HG03135 (cell line): ENCODE results near the gene TMOD2.
A peak's percentile ranks its signal among the peaks of the same experiment; 100 is the strongest.

Source experiments
- ATAC-seq: cut with Tn5 transposase; IDR thresholded peaks from one replicate; pipeline ENCODE4 v1.9.1; 2021; ENCODE audit warnings: mild to moderate bottlenecking, moderate library complexity; ENCODE audit not compliant: unreplicated experiment

TMOD2 gene

DNA sequence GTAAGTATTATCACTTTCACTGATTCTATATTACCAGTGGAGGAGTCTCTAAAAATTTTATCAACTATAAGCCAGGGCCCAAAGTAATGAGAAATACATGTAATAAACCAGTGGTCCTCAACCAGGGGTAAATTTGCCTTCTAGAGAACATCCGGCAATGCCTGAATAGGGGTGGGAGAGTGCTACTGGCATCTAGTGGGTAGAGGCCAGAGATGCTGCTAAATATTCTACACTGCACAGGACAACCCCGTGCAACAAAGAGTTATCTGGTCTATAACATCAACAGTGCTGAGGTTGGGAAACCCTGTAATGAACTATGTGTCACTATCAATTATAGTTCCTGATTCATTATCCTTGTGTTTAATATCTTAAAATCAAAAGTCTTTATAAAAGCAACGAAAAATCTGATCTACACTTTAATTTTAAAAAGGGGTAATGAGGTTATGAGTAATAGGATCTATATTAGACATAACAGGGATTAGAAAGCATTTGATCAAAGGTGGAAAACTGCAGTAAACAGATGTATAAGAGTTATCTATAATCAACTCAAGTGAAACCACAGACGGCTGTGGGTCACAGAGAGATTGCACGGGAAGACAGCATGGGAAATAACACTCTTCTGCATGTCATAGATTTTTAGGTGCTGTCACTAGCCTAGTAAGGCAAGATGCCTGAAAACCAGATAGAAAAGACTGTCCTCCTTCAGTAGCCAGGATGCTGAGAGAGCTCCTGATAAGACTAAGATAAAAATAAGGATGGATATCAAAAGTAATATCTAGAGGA is 16.0 kb upstream of the TMOD2 start:
- no peak for ATAC-seq

DNA sequence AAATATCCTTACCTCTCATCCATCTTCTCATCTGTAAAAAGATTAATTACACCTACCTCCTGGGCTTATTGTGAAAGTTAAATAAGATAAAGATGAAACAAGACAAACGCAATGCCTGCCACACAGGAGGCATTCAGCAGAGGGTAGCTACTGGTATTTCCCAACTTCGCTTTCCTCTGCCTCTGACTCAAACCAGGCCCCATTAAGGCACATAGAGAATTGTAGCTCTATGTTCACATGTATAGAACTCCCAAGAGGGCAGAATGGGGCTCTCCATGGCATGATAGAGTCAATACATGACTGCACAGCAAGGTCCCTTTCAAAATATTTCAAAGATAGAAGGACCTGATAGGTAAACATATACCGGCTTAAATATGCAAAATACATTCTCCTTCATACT is 15.3 kb upstream of the TMOD2 start:
- no peak for ATAC-seq

DNA sequence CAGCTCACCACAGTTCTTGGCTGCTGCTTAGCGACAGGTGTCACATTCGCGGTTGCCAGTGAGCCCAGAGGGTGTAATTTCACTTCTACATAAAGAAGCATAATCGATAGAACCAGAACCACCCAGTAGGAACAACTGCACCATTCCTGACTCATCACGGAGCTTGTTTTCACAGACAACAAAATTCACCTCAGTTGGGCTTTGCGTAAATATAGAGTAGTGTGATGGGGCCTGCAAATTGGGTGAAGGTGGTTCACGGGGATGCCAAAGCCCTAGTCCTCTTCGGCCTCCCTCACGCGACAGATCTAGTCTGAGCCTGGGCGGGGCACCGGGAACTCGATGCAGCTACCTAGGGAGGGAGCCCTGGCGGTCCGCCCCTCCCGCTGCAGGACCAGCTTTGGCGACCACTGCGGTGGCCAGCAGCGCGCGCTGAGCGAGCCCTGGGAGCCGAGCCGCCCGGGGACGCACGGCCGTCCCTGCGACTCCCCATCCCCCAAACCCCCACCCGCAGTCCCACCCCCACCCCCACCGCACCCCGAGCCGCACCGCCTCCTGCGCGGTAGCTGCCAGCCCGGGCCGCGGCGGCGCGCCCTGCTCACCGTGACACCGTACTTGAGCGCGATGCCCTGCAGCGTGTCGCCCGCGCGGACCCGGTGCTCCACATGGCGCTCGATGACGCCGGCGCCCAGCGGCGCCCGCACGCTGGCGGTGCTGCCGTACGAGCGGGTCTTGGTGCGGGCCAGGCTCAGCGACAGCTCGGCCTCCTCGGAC is 14.5 kb upstream of the TMOD2 start:
- peak; percentile 37 for ATAC-seq

DNA sequence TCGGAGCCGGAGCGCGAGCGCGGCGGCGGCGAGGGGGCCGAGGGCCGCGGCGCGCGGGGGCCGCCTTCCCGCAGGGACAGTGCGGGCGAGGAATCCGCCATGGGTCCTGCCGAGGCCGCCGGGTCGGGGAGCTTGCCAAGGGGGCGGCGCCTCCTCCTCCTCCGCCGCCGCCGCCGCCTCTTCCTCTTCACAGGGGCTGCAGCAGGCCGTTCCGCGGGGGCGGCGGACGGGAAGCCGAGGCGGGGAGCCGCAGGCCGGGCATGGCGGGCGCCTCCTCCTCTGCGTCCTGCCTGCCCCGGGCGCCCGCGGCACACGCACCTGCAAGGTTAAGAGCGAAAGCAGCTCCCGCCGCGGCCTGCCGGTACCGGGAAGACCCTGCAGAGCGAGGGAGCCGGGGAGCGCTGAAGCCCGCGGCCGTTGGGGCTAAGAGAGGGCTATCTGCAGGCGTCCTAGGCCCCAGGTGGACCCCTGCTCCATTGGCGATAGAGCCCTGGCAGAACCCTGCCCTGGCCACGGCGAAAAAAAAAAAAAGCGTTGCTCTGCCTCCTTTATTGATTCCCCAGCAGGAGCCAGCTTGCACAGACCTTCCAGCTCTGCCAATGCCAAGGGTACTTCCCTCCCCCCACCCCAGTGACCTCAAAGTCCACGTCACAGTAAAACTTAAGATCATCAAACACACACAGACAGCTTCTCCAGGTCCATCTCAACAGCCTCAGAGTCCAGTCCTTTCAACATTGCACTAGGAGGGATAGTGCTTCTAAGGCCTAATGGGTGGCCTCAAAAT is 13.7 kb upstream of the TMOD2 start, which contains the start of gene LYSMD2:
LYSMD2 (minus strand) TSS at position 134 of the 784 bp plus-strand sequence; CDS start at position 101, 33 bp downstream.
- peak; percentile 38 for ATAC-seq

DNA sequence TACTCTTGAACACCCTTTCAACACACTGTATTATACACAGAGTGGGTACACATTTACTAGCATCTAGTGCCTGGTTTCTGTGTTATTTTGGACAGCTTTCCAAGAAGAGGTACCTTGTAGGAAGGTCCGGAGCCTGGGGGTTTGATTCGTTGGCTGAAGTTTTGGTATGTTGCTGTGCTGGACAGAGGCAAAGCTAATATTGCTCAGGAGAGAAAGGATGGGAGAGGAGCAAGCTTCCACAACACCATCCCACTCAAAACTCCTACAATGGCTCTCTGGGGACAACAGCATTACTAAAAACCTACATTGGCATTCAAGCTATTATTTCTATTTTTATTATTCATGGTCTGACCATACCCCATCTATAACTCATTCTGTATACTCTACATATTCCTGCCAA is 12.8 kb upstream of the TMOD2 start:
- ATAC-seq, result no peak

DNA sequence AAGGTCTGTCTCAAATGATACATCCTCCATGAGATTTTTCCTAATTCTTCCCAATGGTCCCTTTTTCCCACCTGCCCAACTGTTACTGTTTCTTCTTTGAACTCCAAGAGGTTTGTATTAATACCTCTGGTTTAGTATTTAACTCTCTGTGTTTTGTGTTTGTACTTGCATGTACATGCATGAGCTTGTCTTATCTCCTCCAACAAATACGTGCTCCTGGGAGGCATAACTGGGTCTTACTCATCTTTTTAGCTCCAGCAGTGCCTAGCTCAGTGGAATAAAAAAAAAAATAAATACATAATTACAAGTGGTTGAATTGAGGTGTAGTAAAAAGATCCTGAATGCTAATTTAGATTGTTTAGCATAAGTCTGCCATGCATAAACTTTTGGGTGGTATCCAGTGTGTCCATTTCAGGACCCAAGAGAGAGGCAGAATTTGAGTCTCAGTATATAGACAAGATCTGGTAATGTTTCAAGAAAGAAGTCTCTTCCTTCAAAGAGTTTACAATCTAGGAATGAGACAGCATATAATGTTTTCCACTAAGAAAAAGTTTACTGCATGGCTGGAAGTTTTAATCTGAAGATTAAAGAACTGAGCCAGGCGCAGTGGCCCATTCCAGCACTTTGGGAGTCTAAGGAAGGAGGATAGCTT is 12.2 kb upstream of the TMOD2 start:
- no peak for ATAC-seq

DNA sequence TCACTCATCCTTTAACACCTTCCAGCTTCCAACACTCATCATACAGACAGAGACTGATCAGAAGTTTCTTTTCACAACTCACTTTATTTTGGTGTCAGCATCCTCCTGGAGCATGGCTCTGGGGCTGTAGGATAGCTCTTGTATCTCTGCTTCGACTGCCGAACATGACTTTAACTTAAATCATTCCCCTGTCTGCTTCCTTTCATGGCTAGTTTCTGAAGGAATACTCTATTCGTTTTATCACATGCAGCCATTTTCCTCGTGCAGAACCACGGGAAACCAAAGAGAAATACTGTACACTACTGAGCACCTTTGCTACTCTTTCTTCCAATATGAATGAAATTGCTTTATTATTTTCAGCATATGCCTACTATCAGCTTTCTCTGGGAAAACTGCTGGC is 2.1 kb upstream of the TMOD2 start:
- no peak for ATAC-seq

DNA sequence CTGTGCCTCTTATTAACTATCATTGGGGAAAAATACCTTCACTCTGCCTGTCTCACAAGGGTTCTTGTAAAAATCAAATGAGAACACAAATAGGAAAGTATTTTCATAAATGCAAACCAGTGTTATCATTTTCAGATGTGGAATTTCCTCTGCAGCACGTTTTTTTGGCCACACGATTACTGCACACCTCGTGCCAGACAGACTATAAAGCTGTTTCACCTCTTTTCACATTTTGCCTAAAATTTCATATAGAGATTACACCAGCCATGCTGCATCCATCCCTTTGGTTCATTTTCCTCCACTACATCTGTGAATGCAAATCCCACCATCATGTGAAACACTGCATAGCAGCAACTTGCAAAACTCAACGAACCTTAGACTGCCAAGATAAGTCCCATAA is 1.2 kb upstream of the TMOD2 start:
- no peak for ATAC-seq

DNA sequence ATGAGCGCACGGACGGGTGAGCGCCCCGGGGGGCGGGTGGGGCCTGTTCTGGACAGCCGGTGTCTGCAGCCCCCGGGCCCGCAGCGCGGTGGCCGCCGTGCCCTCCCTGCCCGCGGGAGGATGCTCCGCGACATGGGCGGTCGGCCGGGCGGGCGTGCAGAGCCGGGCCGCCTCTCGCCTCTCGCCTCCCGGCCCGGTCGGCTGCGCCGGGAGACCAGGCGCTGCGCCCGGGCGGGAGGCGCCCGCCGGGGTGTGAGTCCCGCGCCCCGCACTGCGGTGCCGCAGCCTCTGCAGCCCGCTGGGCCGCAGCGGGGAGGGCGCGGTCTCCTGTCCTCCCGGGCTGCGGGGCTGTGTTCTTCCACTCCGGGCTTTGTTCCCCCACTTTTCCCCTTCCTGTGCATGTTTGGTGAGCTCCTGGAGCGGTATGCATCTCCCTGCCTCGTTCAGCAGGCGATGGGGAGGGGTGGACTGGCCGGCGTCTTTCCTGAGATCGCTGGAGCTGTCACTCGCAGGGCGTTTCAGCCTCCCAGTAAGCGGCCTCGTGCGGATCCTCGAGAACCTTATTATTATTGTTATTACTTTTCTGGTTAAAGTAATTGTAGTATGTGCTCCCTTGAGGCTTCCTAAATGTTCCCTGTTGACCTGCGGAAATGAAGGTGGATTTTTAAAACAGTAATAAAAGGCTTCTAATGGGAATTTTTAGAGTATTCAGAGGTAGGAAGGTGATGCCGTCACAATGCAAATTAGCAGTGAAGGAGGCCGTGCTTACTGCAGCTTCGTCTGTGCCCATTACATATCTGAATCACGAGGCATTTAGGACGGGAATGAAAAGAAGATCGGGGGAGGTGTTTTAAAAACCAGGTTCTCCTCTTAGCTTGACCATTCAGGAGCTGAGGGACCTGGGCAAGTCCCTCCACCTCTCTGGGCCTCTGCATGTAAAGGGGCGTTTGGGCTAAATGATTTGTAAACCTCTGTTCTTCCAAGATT is 593 bp downstream of the TMOD2 start:
- ATAC-seq, result peak; percentile 51

DNA sequence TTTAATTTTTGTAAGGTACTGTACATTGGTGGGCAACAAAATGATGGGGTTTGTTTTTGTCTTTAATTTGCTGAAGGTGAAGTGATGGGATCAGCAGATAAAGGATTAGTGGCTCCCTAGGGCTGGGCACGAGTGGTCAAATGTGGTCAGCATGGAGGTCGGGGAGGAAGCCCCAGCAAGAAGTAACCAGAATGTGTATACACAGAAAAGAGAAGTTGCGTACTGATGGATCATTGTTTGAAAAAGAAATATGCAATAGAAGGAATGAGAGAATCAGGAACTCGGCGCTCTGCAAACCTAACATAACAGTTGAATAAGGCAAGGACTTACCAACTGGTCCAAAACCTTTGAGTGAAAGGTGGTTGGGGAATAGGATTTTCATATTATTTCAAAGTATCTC is 1.5 kb downstream of the TMOD2 start:
- ATAC-seq, result no peak

DNA sequence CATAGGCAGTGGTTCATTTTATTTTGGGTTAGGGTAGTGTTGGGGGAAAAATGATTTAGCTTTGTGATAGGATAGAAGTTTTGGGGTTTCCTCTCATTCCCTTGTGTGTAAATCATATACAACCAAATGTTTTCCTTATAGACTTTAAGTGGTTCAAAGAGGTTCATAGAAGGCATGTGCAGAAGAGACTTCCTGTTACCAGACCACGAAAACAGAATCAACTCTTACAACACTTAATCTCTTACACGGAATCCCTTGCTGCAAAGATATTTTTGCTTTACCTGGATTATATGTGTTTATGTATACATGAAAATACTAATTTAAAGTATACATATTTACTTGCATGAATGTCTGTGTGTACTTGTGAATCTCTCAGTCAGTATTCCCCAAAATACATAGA is 2.9 kb downstream of the TMOD2 start:
- no peak for ATAC-seq

DNA sequence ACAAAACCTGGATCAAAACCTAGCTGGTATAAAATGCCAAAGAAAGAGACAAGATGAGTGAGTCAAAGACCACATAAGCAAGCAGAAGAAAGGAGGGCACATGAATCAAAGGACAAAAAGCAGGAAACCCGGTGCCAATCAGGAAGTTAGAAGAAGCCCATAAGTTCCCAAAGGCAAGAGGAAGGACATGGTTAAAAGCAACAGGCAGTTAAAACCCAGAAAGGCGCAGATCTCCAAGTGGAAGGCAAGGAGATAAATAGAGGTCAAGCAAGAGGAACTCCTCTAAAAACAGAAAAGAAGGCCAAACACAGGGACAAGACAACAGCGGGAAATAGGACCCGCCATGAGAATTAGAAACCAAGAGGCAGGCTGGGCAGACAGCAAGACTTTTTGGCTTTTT is 4.4 kb downstream of the TMOD2 start:
- no peak for ATAC-seq

DNA sequence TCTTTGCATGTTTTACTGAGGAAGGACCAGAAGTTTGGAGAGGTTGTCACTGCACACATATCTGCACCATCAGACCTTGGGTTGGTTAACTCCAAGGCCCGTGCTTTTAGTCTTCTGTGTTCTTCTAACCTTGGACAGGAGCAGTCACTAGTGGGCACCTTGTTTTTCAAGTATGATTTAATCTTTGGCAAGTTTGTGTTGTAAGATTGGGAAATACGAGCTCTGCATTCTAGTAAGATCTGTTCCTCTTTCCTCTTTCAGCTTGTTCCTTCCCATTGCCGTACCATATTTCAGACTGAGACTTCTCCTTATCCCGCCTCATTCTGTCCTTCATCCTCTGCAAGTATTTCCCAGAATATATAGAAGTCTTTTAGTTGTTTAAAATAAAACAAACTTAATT is 5.1 kb downstream of the TMOD2 start:
- ATAC-seq, result no peak

DNA sequence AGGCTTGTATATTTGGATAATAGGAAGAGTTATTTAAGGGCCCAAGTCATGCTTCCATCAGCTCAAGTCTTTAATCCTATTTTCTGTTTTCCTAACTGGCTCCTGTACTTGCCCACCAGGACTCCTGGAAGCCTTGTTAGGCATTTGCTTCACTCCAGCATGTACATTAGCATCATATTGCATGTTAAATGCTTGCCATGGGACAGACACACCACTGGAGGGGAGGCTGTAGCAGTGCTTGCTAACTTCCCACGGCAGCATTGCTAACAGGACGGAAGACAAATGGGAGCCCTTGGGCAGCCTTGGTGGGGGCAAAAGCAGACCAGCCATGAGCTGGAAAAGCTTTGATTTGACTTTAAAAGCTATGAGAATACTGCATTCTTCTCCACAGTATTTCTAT is 6.1 kb downstream of the TMOD2 start:
- ATAC-seq, result no peak

DNA sequence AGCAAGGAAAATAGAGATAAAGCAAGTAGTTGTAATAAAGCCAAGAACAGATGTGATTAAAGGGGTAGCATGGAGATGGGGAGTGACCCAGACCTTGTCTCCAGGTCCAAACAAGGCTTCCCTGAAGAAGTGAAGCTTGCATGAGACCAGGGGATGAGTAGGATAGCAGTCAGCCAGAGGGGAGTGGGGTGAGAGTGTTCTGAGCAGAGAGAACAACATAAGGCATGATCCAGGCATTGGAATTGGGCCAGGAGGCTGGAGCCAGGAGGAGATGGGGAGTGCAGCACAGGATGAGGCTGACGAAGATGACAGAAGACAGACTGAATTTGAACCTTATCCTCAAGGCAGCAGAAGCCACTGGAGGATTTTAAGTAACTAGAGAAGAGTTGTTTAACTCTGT is 7.2 kb downstream of the TMOD2 start:
- ATAC-seq, result no peak

DNA sequence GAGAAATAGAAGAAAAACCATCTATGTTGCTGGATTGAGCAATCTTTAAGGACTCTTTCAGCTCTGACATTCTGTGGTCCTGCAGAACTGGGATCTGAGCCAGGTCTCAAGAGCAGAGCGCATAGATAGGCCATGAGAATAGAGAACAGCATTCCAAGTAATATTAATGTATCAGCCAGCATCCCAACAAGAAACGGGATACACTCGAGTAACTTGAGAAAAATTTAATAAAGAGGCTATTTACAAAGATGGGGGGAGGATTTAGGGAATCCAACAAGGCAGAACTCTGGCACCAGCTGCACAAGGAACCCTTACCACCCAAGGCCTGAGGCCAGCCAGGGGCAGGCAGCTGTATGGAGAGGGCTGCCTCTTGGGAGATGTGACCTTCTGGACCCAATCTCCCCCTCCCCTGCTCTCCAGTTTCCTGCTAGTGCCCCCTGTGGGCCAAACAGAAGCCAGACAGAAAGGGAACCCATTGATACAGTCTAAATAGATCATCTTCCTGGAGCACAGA is 8.2 kb downstream of the TMOD2 start:
- no peak for ATAC-seq

DNA sequence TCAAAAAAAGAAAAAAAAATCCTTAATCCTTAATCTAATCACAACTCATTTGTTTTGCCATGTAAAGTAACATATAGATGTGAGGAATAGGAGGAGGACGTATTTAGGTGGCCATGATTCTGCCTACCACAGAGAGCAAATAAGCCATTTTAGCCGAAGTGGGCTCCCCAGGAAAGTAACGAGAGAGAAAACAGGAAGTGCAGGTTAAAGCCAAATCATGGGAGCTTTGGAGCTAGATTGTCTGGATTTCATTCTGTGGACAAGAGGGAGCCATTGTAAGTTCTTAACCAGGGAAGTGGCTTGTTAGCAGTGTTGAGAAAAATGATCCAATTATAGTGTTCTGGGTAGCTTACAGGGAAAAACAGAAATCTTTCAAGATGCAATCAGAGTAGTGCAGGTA is 9.4 kb downstream of the TMOD2 start:
- ATAC-seq, result no peak

DNA sequence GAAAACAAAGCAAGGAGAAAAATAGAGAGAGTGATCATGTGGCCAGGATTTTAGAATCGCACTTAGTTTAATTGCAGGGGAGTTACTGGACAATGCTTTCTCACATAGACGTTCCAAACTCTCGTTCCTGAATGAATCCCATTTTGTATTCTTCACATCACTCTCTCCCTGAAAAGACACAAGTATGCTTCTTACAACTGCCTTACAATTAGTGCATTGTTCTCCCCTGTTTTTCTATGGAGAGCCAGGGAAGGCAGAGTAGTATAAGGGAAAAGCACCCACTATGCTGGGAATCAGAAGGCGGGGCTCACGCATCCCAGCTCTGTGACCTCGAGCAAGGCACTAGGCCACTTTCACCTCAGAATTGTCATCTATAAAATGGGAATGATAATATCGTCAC is 14.4 kb downstream of the TMOD2 start:
- no peak for ATAC-seq

DNA sequence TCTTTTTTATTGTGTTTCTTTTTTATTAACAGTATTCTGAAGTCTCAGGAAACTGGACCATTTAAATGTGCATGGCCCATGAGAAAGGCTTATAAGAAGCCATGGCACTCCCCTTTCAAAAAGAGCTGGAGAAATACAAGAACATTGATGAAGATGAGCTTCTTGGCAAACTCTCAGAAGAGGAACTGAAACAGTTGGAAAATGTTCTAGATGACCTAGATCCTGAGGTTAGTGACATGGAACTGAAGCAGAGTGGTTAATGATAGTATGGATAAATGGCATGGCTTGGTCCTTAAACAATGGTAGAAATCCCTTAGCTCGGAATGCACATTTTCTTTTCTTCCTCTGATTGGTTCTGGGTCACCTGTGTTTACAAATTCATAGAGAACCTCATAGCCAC is 14.9 kb downstream of the TMOD2 start:
- no peak for ATAC-seq

DNA sequence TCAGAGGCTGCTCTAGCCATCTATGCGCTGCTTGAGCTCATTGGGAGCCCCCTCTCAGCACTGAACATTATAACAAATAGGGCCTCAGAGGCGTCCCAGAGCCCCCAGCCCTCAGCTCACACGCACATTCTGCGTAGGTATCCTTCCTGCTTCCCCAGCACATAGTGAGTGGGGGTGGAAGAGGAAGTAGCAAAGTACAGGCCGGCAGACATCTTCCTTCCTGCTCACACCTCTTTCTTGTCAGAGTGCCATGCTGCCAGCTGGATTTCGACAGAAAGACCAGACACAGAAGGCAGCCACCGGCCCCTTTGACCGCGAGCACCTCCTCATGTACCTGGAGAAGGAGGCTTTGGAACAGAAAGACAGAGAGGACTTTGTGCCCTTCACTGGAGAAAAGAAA is 16.6 kb downstream of the TMOD2 start:
- ATAC-seq, result no peak
